HEK293T (cell line): ENCODE measurements around the gene RABGAP1L.

Source experiments
- BHLHE40 ChIP-seq: fragments of 450-650 bp; IDR thresholded peaks from 2 replicates; pipeline ENCODE4 v1.6.1; 2016; ENCODE audit warnings: mild to moderate bottlenecking, moderate library complexity, borderline replicate concordance
- ELF4 ChIP-seq: fragments of 450-650 bp; IDR thresholded peaks from 2 replicates; pipeline ENCODE4 v1.6.1; 2017; ENCODE audit warnings: antibody characterized with exemption
- FOXA1 ChIP-seq: fragments of 450-650 bp; IDR thresholded peaks from 2 replicates; pipeline ENCODE4 v1.6.1; 2016; ENCODE audit warnings: mild to moderate bottlenecking
- FOXK2 ChIP-seq: fragments of 450-650 bp; IDR thresholded peaks from 2 replicates; pipeline ENCODE4 v1.6.1; 2016; ENCODE audit warnings: mild to moderate bottlenecking
- FOXM1 ChIP-seq: fragments of 450-650 bp; IDR thresholded peaks from 2 replicates; pipeline ENCODE4 v1.6.1; 2017; ENCODE audit warnings: mild to moderate bottlenecking, borderline replicate concordance
- SP1 ChIP-seq: fragments of 450-650 bp; IDR thresholded peaks from 2 replicates; pipeline ENCODE4 v1.6.1; 2017
- SUZ12 ChIP-seq: fragments of 450-650 bp; IDR thresholded peaks from 2 replicates; pipeline ENCODE4 v1.6.1; 2016; ENCODE audit warnings: mild to moderate bottlenecking
- TARDBP ChIP-seq: fragments of 450-650 bp; IDR thresholded peaks from 2 replicates; pipeline ENCODE4 v1.6.1; 2016
- ZNF384 ChIP-seq: fragments of 450-650 bp; IDR thresholded peaks from 2 replicates; pipeline ENCODE4 v1.6.1; 2016

- no peak for TF ChIP-seq SP1
- TF ChIP-seq FOXM1: no peak
- no peak for TF ChIP-seq ELF4
- no peak for TF ChIP-seq FOXK2
- TF ChIP-seq SUZ12: no peak
- TF ChIP-seq TARDBP: no peak
- TF ChIP-seq FOXA1: no peak
- no peak for TF ChIP-seq ZNF384
- TF ChIP-seq BHLHE40: no peak
Observed at GRCh38 chr1:174935961-174936727, 776.8 kb downstream of the RABGAP1L start.
